ENCODE data around the gene NCOA7. TPM values are rescaled to one million over a fixed set of nuclear protein-coding genes. Genes with fewer than 3 reads are reported as not detected.
A peak's percentile ranks its signal among the peaks of the same experiment; 100 is the strongest.
"Not testable (repeated sequence)": the region's sequence is repeated elsewhere in the genome, so short reads cannot be mapped to it uniquely, and the experiment has no call there.

Gene NCOA7
- total RNA-seq, 6 donors from 2014 or later: 33.5 to 75.6 (median 48.9) TPM

- no peak overlapping the region for H3K4me3 ChIP-seq
- H3K4me1 ChIP-seq: peaks cover 16 to 27% (median 19%) of the 10 kb centered on the region in 4 donors
- ATAC-seq (ENCODE audit: low FRiP score in 2 of 2) (no peak), DNase-seq (no peak)
- WGBS, 2 donors: 89 to 91% methylated on average over 6 of the region's 6 CpGs
- H3K9me3 ChIP-seq: no peaks in the 10 kb centered on the region
- no peaks in the 10 kb centered on the region for H3K36me3 ChIP-seq
- H3K27me3 ChIP-seq: no peaks in the 10 kb centered on the region
- TF ChIP-seq POLR2A (IDR thresholded peaks at IDR 0.05) (no peak), CTCF (IDR thresholded peaks at IDR 0.05) (no peak), POLR2AphosphoS5 (IDR thresholded peaks at IDR 0.05) (no peak), EP300 (IDR thresholded peaks at IDR 0.05) (no peak)
- no peak overlapping the region for H3K27ac ChIP-seq
These were observed 159.5 kb downstream of the NCOA7 start for GRCh38 chr6:125950293-125950692.

- ATAC-seq (ENCODE audit: low FRiP score in 2 of 2); H3K27ac ChIP-seq; H3K9me3 ChIP-seq; H3K27me3 ChIP-seq; H3K4me3 ChIP-seq; H3K36me3 ChIP-seq; DNase-seq: not testable (repeated sequence)
- H3K4me1 ChIP-seq: peaks cover 11 to 23% (median 15%) of the 10 kb centered on the region in 4 donors
- WGBS, 2 donors: 84 to 91% methylated on average over 6 of the region's 6 CpGs
These were observed 160.0 kb downstream of the NCOA7 start for GRCh38 chr6:125950716-125951115.

GRCh38 chr6:125951323-125951722 is 160.6 kb downstream of the NCOA7 start:
- peaks cover 7 to 17% (median 14%) of the 10 kb centered on the region in 4 donors for H3K4me1 ChIP-seq
- whole genome bisulfite sequencing, 2 donors: 88 to 95% methylated on average over 1 of the region's 1 CpG
- H3K27me3 ChIP-seq: no peaks in the 10 kb centered on the region
- no peak for ATAC-seq (ENCODE audit: low FRiP score in 2 of 2)
- TF ChIP-seq POLR2A (IDR thresholded peaks at IDR 0.05): no peak
- TF ChIP-seq POLR2AphosphoS5 (IDR thresholded peaks at IDR 0.05): no peak
- no peak for TF ChIP-seq EP300 (IDR thresholded peaks at IDR 0.05)
- TF ChIP-seq CTCF (IDR thresholded peaks at IDR 0.05): no peak
- H3K36me3 ChIP-seq: no peaks in the 10 kb centered on the region
- H3K9me3 ChIP-seq: no peaks in the 10 kb centered on the region
- no peak overlapping the region for H3K4me3 ChIP-seq
- no peak for DNase-seq
- no peak overlapping the region for H3K27ac ChIP-seq

GRCh38 chr6:125952764-125953501 is 162.2 kb downstream of the NCOA7 start:
- Histone ChIP-seq H3K4me3 (no peak overlapping the region), H3K27ac (no peak overlapping the region), H3K9me3 (no peaks in the 10 kb centered on the region), H3K4me1 (peaks cover 6 to 13% (median 10%) of the 10 kb centered on the region in 4 donors), H3K27me3 (no peaks in the 10 kb centered on the region), H3K36me3 (no peaks in the 10 kb centered on the region)
- DNase-seq (no peak), ATAC-seq (ENCODE audit: low FRiP score in 2 of 2) (no peak)
- WGBS, 2 donors: 92 to 94% methylated on average over 5 to 7 of the region's 7 CpGs
- TF ChIP-seq EP300 (IDR thresholded peaks at IDR 0.05): no peak
- no peak for TF ChIP-seq POLR2A (IDR thresholded peaks at IDR 0.05)
- TF ChIP-seq CTCF (IDR thresholded peaks at IDR 0.05): peak in 3 of 6 experiments; percentile 8 to 26 (median 20)
- no peak for TF ChIP-seq POLR2AphosphoS5 (IDR thresholded peaks at IDR 0.05)

- DNase-seq: peak; percentile 37 to 74
- TF ChIP-seq POLR2A (IDR thresholded peaks at IDR 0.05): no peak
- peak in 2 of 6 experiments; percentile 24 to 38 for TF ChIP-seq CTCF (IDR thresholded peaks at IDR 0.05)
- no peak for TF ChIP-seq EP300 (IDR thresholded peaks at IDR 0.05)
- no peak for TF ChIP-seq POLR2AphosphoS5 (IDR thresholded peaks at IDR 0.05)
- WGBS, 2 donors: 63 to 82% methylated on average over 6 to 11 of the region's 11 CpGs
These were observed 162.7 kb downstream of the NCOA7 start for GRCh38 chr6:125953502-125953875.

More at GRCh38 chr6:125953502-125953875, 162.7 kb downstream of the NCOA7 start:
- no peaks in the 10 kb centered on the region for H3K27me3 ChIP-seq
- H3K4me3 ChIP-seq: no peak overlapping the region
- peaks cover 9 to 18% (median 14%) of the 10 kb centered on the region in 4 donors for H3K4me1 ChIP-seq
- H3K27ac ChIP-seq: no peak overlapping the region
- H3K36me3 ChIP-seq: no peaks in the 10 kb centered on the region
- no peaks in the 10 kb centered on the region for H3K9me3 ChIP-seq
- ATAC-seq (ENCODE audit: low FRiP score in 2 of 2): no peak

Measured in upper lobe of left lung (tissue), 6 donors.